DMS 273 (cell line): Measurements from ENCODE around the gene F7.

Experiments used
- DNase-seq: peaks from one replicate; lab custom pipeline; 2025; ENCODE audit not compliant: unreplicated experiment; lab: John Stamatoyannopoulos, UW

Gene F7

DNA sequence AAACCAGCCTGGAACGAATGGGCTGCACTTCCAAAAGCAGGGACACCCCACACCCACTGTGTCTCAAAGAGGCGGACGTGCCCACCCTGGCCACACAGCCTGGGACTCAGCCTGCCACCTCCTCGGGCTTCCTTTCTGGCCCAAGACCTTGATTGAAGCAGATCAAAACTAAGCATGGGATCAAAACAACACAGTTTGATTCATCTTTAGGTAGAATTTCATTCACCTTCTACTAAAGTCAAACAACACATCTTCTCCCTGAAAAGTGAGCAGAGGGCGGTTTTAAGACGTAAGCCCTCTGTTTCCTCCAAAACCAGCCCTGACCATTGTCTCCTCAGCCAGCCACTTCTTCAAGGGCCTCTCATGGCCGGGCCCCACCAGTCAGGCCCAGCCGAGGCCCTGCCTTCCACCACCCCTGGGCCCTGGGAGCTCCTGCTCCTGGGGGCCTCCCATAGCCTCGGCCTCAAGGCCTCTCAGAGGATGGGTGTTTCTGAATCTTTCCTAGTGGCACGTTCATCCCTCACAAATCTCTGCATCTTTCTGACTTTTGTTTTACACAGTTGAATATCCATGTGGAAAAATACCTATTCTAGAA is 10.7 kb downstream of the F7 start:
- no peak for DNase-seq

DNA sequence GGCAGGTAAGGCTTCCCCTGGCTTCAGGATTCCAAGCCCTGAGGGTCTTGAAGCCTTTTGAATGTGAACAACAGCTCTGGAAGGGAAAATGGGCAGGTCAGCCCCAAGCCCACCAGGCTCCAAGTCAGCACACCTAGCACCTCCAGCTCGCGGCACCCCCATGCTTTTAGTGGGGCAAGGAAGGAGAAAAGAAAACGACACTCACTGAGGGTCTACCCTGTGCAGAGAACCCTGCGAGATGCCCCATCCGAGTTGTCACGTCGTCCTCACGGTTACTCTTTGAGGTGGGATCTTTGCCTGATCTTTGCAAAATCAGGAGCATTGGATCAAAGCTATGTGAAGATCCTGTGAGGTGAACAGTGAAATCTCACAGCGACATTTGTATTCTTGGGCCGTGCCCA is 11.3 kb downstream of the F7 start:
- DNase-seq, result no peak

DNA sequence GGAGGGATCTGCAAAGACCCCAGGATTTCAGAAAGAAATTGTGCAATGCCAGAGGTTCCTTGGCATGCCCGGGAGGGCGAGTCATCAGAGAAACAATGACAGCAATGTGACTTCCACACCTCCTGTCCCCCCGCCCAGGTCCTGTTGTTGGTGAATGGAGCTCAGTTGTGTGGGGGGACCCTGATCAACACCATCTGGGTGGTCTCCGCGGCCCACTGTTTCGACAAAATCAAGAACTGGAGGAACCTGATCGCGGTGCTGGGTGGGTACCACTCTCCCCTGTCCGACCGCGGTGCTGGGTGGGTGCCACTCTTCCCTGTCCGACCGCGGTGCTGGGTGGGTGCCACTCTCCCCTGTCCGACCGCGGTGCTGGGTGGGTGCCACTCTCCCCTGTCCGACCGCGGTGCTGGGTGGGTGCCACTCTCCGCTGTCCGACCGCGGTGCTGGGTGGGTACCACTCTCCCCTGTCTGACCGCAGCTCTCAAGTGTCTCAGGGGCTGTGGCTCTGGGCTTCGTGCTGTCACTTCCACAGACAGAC is 11.8 kb downstream of the F7 start:
- DNase-seq, result no peak

DNA sequence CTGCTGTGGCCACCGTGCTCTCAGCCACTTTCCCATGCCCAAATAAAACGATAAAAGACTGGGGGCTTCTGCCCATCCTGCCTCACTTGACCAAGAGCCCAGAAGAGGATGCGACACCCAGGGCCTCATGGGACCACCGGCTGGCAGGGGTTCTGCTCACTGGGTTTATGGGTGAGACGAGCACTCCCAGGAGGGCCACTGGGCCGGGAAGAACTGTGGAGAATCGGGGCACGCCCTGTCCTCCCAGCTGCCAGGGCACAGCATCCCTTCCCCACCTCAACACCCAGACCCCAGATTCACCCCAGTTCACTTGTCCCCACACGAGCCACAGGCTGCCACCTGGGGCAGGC is 12.3 kb downstream of the F7 start:
- DNase-seq, result no peak

- DNase-seq, result no peak
Observed at GRCh38 chr13:113118261-113119021, 12.8 kb downstream of the F7 start.

DNA sequence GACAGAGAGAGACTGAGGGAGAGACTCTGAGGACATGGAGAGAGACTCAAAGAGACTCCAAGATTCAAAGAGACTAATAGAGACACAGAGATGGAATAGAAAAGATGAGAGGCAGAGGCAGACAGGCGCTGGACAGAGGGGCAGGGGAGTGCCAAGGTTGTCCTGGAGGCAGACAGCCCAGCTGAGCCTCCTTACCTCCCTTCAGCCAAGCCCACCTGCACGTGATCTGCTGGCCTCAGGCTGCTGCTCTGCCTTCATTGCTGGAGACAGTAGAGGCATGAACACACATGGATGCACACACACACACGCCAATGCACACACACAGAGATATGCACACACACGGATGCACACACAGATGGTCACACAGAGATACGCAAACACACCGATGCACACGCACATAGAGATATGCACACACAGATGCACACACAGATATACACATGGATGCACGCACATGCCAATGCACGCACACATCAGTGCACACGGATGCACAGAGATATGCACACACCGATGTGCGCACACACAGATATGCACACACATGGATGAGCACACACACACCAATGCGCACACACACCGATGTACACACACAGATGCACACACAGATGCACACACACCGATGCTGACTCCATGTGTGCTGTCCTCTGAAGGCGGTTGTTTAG is 13.7 kb downstream of the F7 start:
- no peak for DNase-seq

DNA sequence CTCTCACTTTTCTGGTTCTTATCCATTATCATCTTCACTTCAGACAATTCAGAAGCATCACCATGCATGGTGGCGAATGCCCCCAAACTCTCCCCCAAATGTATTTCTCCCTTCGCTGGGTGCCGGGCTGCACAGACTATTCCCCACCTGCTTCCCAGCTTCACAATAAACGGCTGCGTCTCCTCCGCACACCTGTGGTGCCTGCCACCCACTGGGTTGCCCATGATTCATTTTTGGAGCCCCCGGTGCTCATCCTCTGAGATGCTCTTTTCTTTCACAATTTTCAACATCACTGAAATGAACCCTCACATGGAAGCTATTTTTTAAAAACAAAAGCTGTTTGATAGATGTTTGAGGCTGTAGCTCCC is 14.2 kb downstream of the F7 start:
- no peak for DNase-seq

DNA sequence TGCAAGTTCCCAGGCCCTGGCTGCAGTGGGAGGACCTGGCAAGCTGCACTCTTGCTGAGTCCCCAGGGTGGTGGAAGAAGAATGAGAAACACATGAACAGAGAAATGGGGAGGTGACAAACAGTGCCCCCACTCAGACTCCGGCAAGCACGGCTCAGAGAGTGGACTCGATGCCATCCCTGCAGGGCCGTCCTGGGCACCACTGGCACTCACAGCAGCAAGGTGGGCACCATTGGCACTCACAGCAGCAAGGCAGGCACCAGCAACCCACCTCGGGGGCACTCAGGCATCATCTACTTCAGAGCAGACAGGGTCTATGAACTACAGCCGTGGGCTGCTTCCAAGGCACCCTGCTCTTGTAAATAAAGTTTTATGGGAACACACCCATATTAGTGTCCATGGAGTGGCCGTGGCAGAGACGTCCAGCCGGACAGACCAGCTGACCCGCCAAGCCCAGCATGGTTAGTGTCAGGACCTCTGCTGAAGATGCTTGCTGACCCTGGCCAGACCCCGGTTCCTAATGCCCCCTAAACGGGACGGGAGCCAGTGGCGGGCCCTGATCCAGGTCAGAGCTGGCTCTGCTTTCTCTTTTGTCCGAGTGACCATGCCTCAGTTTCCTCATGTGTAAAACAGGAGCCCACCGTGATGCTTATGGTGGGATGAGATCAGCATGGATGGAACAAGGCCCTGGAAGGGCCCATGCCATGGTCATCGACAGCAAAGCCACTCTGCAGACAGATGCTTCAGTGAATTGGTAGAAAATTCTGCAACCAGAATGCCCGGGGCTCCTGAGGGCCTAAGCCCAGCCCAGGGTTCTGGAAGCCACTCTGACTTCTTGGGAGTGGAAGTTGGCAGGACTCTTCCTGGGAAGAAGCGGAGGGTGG is 14.9 kb downstream of the F7 start:
- no peak for DNase-seq

GRCh38 chr13:113121183-113121927 is 15.8 kb downstream of the F7 start:
- DNase-seq, result no peak

GRCh38 chr13:113121928-113122471 is 16.4 kb downstream of the F7 start:
- no peak for DNase-seq

- DNase-seq, result no peak
Observed at GRCh38 chr13:113122550-113123225, 17.1 kb downstream of the F7 start, which contains the start of gene F10. Gene F10 (plus strand): TSS chr13:113122799. CDS start chr13:113122856, 57 bp downstream.

DNA sequence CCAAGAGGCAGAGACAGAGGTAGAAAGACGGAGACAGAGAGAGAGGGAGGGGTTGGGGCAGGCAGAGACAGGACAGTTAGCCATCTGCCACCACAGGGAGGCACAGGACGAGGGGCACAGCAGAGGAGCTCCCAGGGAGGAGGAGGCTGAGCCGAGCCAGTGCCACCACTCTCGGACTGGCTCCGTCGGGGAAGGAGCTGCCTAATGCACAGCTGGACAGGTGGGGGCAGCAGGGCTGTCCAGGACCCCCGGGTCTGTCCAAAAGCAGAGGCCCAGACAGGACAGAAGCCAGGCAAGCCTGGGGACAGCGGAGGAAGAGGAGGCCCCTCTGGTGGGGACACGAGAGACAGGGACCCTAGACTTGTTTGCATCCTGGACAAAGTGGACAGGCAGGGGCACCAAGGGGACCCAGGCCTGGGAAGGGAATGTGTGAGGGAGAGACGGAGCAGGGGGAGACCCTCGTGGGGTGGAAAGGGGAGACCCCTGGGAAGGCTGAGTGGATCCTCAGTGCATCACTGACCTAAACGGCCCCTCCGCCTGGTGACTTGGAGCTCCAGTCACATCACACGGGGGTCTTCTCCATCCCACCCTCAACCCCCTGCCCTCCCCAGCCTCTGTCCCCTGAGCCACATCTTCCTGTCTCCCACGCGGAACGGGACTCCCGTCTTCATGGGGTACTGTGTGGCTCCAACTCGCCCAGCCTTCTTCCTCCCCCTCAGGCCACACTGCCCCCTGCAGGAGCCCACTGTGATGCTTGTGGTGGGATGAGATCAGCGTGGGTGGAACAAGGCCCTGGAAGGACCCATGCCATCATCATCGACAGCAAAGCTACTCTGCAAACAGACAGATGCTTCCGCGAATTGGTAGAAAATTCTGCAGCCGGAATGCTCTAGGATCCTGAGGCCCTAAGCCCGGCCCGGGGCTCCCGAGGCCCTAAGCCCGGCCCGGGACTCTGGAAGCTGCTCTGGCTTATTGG is 17.9 kb downstream of the F7 start:
- peak; percentile 14 for DNase-seq

DNA sequence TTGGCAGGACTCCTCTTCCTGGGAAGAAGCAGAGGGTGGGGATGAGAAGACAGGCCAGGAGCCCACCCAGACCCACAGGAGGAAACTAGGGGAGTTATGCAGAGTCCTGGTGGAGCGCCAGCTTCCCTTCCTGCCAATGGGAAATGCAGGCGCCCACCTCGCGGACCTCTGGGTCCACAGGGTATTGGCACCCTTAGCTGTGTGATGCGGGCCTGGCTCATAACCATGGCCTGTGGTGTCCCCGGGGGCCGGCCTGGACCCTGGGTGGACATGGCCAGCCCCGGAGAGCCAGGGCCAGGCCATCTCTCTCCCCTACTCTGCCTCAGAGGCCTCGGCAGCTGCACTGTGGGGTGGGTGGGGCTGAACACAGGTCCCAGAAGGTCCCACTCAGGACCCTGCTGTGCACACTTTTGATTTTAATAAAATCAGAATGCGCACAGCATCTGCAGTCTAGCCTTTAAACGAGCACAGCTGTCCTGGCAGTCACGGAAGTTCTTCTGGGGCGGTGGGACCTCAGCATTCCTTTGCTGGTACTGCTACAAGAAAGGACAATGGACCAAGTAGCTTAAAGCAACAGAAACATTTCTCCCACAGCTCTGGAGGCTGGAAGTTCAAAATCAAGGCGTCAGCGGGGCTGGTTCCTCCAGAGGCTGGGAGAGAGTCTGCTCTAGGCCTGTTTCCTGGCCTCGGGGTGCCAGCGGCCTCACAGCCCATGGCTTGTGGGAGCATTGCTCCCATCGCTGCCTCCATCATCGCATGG is 18.8 kb downstream of the F7 start:
- DNase-seq, result no peak

GRCh38 chr13:113125506-113126264 is 20.1 kb downstream of the F7 start:
- no peak for DNase-seq

- DNase-seq, result no peak
Observed at GRCh38 chr13:113126265-113127150, 20.9 kb downstream of the F7 start.

GRCh38 chr13:113129480-113129879 is 23.9 kb downstream of the F7 start:
- DNase-seq, result no peak
